ENCODE measurements around the gene OGA. TPM values are rescaled to one million over a fixed set of nuclear protein-coding genes. Genes with fewer than 3 reads are reported as not detected.

Gene OGA
- total RNA-seq, 2 donors from 2014 or later = 83.3 to 110 TPM

GRCh38 chr10:101762736-101763135 lies 55.5 kb downstream of the OGA start:
- 84 to 86% methylated on average over 2 to 5 of the region's 5 CpGs for WGBS, 2 donors
- H3K27me3 ChIP-seq = no peaks in the 10 kb centered on the region
- no peaks in the 10 kb centered on the region for H3K4me1 ChIP-seq
- H3K9me3 ChIP-seq = no peaks in the 10 kb centered on the region
- H3K36me3 ChIP-seq (replicated peaks in 1 of 2; ENCODE audit: insufficient read depth in 1 of 2, low read depth in 2 of 2) = no peaks in the 10 kb centered on the region
- no peak for TF ChIP-seq POLR2A (IDR thresholded peaks at IDR 0.05)
- TF ChIP-seq, protein P1, sequence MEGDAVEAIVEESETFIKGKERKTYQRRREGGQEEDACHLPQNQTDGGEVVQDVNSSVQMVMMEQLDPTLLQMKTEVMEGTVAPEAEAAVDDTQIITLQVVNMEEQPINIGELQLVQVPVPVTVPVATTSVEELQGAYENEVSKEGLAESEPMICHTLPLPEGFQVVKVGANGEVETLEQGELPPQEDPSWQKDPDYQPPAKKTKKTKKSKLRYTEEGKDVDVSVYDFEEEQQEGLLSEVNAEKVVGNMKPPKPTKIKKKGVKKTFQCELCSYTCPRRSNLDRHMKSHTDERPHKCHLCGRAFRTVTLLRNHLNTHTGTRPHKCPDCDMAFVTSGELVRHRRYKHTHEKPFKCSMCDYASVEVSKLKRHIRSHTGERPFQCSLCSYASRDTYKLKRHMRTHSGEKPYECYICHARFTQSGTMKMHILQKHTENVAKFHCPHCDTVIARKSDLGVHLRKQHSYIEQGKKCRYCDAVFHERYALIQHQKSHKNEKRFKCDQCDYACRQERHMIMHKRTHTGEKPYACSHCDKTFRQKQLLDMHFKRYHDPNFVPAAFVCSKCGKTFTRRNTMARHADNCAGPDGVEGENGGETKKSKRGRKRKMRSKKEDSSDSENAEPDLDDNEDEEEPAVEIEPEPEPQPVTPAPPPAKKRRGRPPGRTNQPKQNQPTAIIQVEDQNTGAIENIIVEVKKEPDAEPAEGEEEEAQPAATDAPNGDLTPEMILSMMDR (IDR thresholded peaks at IDR 0.05) = no peak
- ATAC-seq (no peak), DNase-seq (no peak)
- H3K27ac ChIP-seq = no peak overlapping the region
- H3K4me3 ChIP-seq = no peak overlapping the region
- intact Hi-C loops (cut with DNase I) = no loop called here

- WGBS, 2 donors = 70 to 75% methylated on average over 6 to 9 of the region's 9 CpGs
- Histone ChIP-seq H3K9me3 (no peaks in the 10 kb centered on the region), H3K4me1 (no peaks in the 10 kb centered on the region), H3K27me3 (no peaks in the 10 kb centered on the region), H3K4me3 (no peak overlapping the region), H3K27ac (no peak overlapping the region), H3K36me3 (replicated peaks in 1 of 2; ENCODE audit: insufficient read depth in 1 of 2, low read depth in 2 of 2) (no peaks in the 10 kb centered on the region)
- DNase-seq (no peak), ATAC-seq (no peak)
- intact Hi-C loops (cut with DNase I) = no loop called here
- no peak for TF ChIP-seq POLR2A (IDR thresholded peaks at IDR 0.05)
- TF ChIP-seq, protein P1 (IDR thresholded peaks at IDR 0.05) = no peak
Measured at GRCh38 chr10:101761226-101761625, 57.0 kb downstream of the OGA start.

DNA sequence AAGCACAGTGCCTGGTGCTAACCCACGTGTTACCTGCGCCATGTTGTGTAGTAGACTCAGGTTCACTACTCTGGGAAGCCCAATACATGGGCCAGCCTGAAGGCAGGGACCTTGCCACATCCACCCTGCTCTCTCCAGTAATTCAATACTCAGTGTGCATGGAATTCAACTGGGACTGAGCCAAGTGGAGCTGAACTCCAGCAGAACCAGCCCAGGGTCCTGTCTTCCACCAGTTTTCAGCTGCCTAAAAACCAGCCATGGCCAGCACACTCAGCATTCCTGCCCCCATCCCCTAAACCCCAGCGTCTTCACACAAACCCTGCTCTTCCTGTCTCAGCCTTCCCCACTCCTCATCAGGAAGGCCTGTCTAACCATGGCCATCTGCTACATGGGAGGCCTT lies 57.7 kb downstream of the OGA start:
- H3K36me3 ChIP-seq (replicated peaks in 1 of 2; ENCODE audit: insufficient read depth in 1 of 2, low read depth in 2 of 2) = no peaks in the 10 kb centered on the region
- ATAC-seq (no peak), DNase-seq (no peak)
- H3K4me1 ChIP-seq = no peaks in the 10 kb centered on the region
- no peaks in the 10 kb centered on the region for H3K9me3 ChIP-seq
- no peak overlapping the region for H3K4me3 ChIP-seq
- intact Hi-C loops (cut with DNase I) = no loop called here
- 71 to 72% methylated on average over 3 of the region's 3 CpGs for WGBS, 2 donors
- no peaks in the 10 kb centered on the region for H3K27me3 ChIP-seq
- no peak for TF ChIP-seq POLR2A (IDR thresholded peaks at IDR 0.05)
- TF ChIP-seq, protein P1 (IDR thresholded peaks at IDR 0.05) = no peak
- H3K27ac ChIP-seq = no peak overlapping the region

GRCh38 chr10:101759309-101760247 lies 58.7 kb downstream of the OGA start:
- H3K27ac ChIP-seq = no peak overlapping the region
- DNase-seq = no peak
- WGBS, 2 donors = 67 to 77% methylated on average over 9 to 10 of the region's 12 CpGs
- H3K36me3 ChIP-seq (replicated peaks in 1 of 2; ENCODE audit: insufficient read depth in 1 of 2, low read depth in 2 of 2) = no peaks in the 10 kb centered on the region
- H3K27me3 ChIP-seq = no peaks in the 10 kb centered on the region
- H3K4me3 ChIP-seq = no peak overlapping the region
- ATAC-seq = no peak
- TF ChIP-seq, protein P1 (IDR thresholded peaks at IDR 0.05) = no peak
- TF ChIP-seq POLR2A (IDR thresholded peaks at IDR 0.05) = no peak
- H3K4me1 ChIP-seq = no peaks in the 10 kb centered on the region
- intact Hi-C loops (cut with DNase I) = no loop called here
- H3K9me3 ChIP-seq = no peaks in the 10 kb centered on the region

DNA sequence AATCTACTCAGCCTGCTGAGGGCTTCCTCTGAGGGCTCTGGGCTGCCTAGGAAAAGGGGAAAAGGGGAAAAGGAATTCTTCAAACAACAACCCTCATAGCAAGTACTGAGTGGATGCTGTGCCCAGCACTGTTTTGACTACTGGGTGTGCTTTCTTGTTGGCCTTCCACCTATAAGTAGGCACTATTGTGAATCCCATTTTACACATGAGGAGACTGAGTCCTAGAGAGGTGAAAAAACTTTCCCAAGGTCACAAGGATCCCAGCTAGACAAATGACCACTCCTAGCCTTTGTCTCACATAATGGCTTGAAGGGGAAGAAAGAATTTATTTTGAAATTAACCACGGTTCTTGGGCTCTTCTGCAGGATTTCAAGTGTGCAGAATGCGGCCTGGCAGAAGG lies 59.4 kb downstream of the OGA start:
- Histone ChIP-seq H3K27me3 (no peaks in the 10 kb centered on the region), H3K4me1 (no peaks in the 10 kb centered on the region), H3K4me3 (no peak overlapping the region), H3K36me3 (replicated peaks in 1 of 2; ENCODE audit: insufficient read depth in 1 of 2, low read depth in 2 of 2) (no peaks in the 10 kb centered on the region), H3K27ac (no peak overlapping the region), H3K9me3 (no peaks in the 10 kb centered on the region)
- no peak for DNase-seq
- no peak for TF ChIP-seq POLR2A (IDR thresholded peaks at IDR 0.05)
- TF ChIP-seq, protein P1 (IDR thresholded peaks at IDR 0.05) = no peak
- intact Hi-C loops (cut with DNase I) = no loop called here
- ATAC-seq = no peak
- WGBS, 2 donors = 85 to 90% methylated on average over 2 of the region's 2 CpGs
